ENCODE results near the gene TDRKH.

DNA sequence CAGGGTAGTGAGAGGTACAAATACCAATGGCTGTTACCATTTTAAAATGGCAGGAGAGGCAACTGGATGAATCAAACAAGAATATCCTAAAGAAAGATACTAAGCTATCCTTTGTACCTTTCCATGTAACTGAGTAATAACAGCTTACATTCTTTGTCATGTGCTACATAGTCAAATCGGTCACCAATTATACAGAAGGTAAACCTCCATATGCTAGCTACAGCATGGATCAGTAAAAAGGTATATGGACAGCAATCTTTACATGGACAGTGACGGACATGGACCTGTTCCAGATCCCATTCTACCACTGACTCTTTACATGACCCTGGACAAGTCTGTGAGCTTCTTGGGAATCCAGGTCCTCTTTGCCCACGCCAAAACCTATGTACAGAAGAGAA, 13.6 kb downstream of the TDRKH start:
- TF ChIP-seq POLR2AphosphoS5 (IDR thresholded peaks at IDR 0.05) (no peak), POLR2A (IDR thresholded peaks at IDR 0.05; ENCODE audit: low read depth) (no peak), EP300 (IDR thresholded peaks at IDR 0.05) (no peak)
- TF ChIP-seq, protein P1, sequence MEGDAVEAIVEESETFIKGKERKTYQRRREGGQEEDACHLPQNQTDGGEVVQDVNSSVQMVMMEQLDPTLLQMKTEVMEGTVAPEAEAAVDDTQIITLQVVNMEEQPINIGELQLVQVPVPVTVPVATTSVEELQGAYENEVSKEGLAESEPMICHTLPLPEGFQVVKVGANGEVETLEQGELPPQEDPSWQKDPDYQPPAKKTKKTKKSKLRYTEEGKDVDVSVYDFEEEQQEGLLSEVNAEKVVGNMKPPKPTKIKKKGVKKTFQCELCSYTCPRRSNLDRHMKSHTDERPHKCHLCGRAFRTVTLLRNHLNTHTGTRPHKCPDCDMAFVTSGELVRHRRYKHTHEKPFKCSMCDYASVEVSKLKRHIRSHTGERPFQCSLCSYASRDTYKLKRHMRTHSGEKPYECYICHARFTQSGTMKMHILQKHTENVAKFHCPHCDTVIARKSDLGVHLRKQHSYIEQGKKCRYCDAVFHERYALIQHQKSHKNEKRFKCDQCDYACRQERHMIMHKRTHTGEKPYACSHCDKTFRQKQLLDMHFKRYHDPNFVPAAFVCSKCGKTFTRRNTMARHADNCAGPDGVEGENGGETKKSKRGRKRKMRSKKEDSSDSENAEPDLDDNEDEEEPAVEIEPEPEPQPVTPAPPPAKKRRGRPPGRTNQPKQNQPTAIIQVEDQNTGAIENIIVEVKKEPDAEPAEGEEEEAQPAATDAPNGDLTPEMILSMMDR (IDR thresholded peaks at IDR 0.05), result no peak

All from esophagus muscularis mucosa (tissue), 4 donors.